Measurements from ENCODE around the gene C2CD2. TPM values are rescaled to one million over a fixed set of nuclear protein-coding genes. Genes with fewer than 3 reads are reported as not detected.

The C2CD2 gene
- total and polyA plus RNA-seq, 2 of the 4 experiments (the other 2 are of a cell fraction) = 15.6 to 25.3 TPM

- Histone ChIP-seq H2BK20ac (ENCODE audit: low read depth, low read length) (no peak overlapping the region), H3K9ac (ENCODE audit: low read depth, low read length) (no peak overlapping the region), H2AFZ (replicated peaks; ENCODE audit: low read length, poor library complexity) (peak overlapping the region; percentile 8), H3K18ac (ENCODE audit: low read depth, low read length) (0 out of 2 replicates have a peak overlapping the region, but pooled peaks have one; percentile 7), H4K5ac (ENCODE audit: low read depth, low read length) (no peak overlapping the region), H3K27ac (ENCODE audit: insufficient read depth, low read length) (no peak overlapping the region), H3K4ac (ENCODE audit: low read depth, low read length) (peak overlapping the region; percentile 18; the same call in 1 of the 2 replicates), H3K36me3 (ENCODE audit: control insufficient read depth, insufficient read depth, low read length) (peaks cover 6% of the 10 kb centered on the region; the same call in 1 of the 2 replicates), H3K14ac (replicated peaks; ENCODE audit: low read depth, low read length) (no peak overlapping the region), H3K9me1 (ENCODE audit: insufficient read depth, low read length) (peaks cover 29% of the 10 kb centered on the region), H2BK5ac (ENCODE audit: low read depth, low read length, poor library complexity, severe bottlenecking) (no peak overlapping the region), H3K4me3 (ENCODE audit: insufficient read depth, low read depth, low read length) (no peak overlapping the region), H3K4me1 (ENCODE audit: control insufficient read depth, insufficient read depth, low read length) (peaks cover 21% of the 10 kb centered on the region), H2AK9ac (replicated peaks; ENCODE audit: low read depth, low read length, poor library complexity) (peak overlapping the region; percentile 10), H3K56ac (ENCODE audit: extremely low read depth, insufficient read depth, low read length) (no peak overlapping the region), H3K79me1 (ENCODE audit: low read depth in 1 of 2, low read length in 2 of 2) (peaks cover 68 to 83% of the 10 kb centered on the region in 2 experiments), H4K20me1 (ENCODE audit: insufficient read depth, low read length) (peaks cover 54% of the 10 kb centered on the region), H3K4me2 (ENCODE audit: low read depth, low read length) (peak overlapping the region; percentile 0; the same call in 1 of the 2 replicates), H2BK15ac (ENCODE audit: low read depth, low read length) (0 out of 3 replicates have a peak overlapping the region, but pooled peaks have one; percentile 33), H4K91ac (ENCODE audit: insufficient read depth, low read depth, low read length) (peak overlapping the region; percentile 44; the same call in 1 of the 2 replicates), H2AK5ac (ENCODE audit: low read depth, low read length) (peak overlapping the region; percentile 51), H3K27me3 (ENCODE audit: control insufficient read depth, insufficient read depth, low read length) (no peaks in the 10 kb centered on the region), H4K8ac (ENCODE audit: low read depth in 2 of 2, low read length in 2 of 2) (peak overlapping the region; percentile 35 to 68; a peak in 2 of 4 replicates), H2BK120ac (ENCODE audit: low read depth, low read length) (no peak overlapping the region), H3K23ac (ENCODE audit: low read depth, low read length) (peak overlapping the region; percentile 12; the same call in 1 of the 2 replicates), H3K9me3 (ENCODE audit: control insufficient read depth, insufficient read depth, low read length) (no peaks in the 10 kb centered on the region)
- no TSS peak for BruUV-seq (replicated peaks)
- dilution Hi-C loops (cut with HindIII; ENCODE audit: low sequenced_read_pairs, unreplicated experiment) = no loop called here
- DNase-seq (peak; percentile 43), ATAC-seq (ENCODE audit: low read depth) (peak; percentile 80)
- ChIA-PET CTCF (no interaction called here), POLR2A (ENCODE audit: unreplicated experiment) (no interaction called here)
- in situ Hi-C loops (cut with MboI; ENCODE audit: low sequenced_read_pairs) = loop anchor here (5.0 kb wide), 1 partner anchor 169 kb away; no protein-coding TSS in a partner anchor
- intact Hi-C loops (cut with micrococcal nuclease) = no loop called here
- WGBS, 2 experiments (ENCODE audit: extremely low coverage in 2 of 2, insufficient read length in 1 of 2) = 57% methylated on average over 3 of the region's 9 CpGs; no CpG with 5 or more reads in 1 of the 2 experiments
- TF ChIP-seq RAD21 (IDR thresholded peaks at IDR 0.05; ENCODE audit: low read length) (no peak), SMC3 (IDR thresholded peaks at IDR 0.05; ENCODE audit: low read depth, low read length) (no peak), CEBPB (IDR thresholded peaks at IDR 0.05; ENCODE audit: low read depth, low read length) (no peak), RFX5 (IDR thresholded peaks at IDR 0.05; ENCODE audit: low read depth, low read length) (no peak), CTCF (conservative IDR thresholded peaks at IDR 0.05; ENCODE audit: low read depth, low read length) (no peak), MAFK (IDR thresholded peaks at IDR 0.05; ENCODE audit: low read depth, low read length) (no peak), MAZ (IDR thresholded peaks at IDR 0.05; ENCODE audit: borderline replicate concordance, low read depth, low read length) (no peak), BHLHE40 (IDR thresholded peaks at IDR 0.05; ENCODE audit: low read depth, low read length) (no peak), POLR2A (IDR thresholded peaks at IDR 0.05; ENCODE audit: low read depth, low read length) (no peak), NFE2L2 (IDR thresholded peaks at IDR 0.05; ENCODE audit: low read depth, low read length) (no peak), RCOR1 (IDR thresholded peaks at IDR 0.05; ENCODE audit: insufficient replicate concordance, low read length) (no peak), ELK1 (IDR thresholded peaks at IDR 0.05; ENCODE audit: borderline replicate concordance, low read depth, low read length) (no peak), MXI1 (IDR thresholded peaks at IDR 0.05; ENCODE audit: borderline replicate concordance, low read depth, low read length) (no peak), CHD1 (IDR thresholded peaks at IDR 0.05; ENCODE audit: low read depth, low read length) (no peak)
Observed at GRCh38 chr21:41948078-41948895, 5.5 kb downstream of the C2CD2 start.
